HG03457 (cell line): ENCODE measurements around the gene OSTF1.

Experiments
- ATAC-seq: cut with Tn5 transposase; IDR thresholded peaks from one replicate; pipeline ENCODE4 v1.9.1; 2021; ENCODE audit warnings: moderate number of reproducible peaks; ENCODE audit not compliant: unreplicated experiment

The OSTF1 gene

DNA sequence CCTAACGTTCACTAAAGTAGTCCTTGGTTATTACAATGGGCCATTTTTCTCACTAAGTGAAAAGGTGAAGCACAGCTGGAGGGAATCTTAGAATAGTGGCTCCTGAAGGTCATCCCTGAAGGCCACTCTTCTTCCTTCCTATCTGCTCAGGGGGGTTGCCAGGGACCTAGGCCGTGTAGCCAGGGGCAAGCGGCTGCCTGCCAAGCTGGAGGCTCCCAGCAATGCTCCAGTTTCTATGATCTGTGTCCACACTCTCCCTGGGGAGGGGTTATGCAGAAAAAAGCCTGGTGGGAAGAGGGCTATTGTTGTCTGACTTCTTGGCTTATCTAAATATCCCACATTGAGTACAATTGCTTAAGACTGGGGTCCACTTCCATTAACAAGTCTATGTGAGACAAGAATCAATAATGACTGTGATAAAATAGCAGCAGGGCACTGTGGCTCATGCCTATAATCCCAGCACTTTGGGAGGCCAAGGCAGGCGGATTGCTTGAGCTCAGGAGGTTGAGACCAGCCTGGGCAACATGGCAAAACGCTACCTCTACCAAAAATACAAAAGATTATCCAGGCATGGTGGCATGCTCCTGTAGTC is 4.1 kb upstream of the OSTF1 start:
- ATAC-seq = no peak

DNA sequence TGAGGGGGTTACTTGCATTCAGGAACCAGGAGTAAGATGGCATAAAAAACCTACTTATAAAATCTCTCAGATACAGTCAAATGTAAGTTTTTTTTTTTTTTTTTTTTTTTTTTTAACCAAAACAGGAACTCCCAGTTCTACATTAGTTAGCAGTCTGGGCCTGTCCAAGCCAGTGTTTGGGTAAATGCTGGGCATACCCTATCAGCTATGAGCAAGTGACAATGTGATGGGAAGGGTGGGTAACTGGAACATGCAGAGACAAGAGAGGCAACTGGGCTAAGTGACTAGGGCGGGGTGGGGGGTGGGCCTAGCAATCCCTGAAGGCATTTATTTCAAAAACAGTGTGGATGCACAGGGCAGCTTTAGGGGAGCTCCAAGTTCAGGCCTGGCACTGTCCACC is 2.7 kb upstream of the OSTF1 start:
- no peak for ATAC-seq

DNA sequence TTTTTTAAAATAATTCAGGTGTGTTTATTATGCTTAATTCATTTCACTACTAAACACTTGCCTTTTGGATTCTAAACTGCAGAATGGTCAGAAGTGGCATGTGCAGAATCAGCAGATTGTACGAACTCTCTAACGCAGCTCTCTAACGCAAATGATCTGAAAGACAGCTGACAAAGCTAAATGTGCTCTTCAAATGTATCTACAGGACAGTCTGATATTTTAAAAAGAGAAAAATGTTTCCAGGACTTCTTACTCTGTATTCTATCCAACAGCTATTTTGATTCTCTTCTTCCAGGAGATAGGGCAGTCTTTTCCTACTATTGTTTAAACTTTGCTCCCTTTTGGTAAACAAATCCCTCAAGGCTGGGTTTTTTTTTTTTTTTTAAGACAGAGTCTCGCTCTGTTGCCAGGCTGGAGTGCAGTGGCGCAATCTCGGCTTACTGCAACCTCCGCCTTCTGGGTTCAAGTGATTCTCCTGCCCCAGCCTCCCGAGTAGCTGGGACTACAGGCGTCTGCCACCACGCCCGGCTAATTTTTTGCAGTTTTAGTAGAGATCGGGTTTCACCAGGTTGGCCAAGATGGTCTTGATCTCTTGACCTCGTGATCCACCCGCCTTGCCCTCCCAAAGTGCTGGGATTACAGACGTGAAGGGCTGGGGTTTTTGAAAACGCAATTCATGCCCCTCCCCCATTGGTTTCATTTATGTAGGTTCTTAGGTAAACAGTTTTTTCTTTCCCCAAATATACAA is 1.6 kb upstream of the OSTF1 start:
- ATAC-seq = no peak

DNA sequence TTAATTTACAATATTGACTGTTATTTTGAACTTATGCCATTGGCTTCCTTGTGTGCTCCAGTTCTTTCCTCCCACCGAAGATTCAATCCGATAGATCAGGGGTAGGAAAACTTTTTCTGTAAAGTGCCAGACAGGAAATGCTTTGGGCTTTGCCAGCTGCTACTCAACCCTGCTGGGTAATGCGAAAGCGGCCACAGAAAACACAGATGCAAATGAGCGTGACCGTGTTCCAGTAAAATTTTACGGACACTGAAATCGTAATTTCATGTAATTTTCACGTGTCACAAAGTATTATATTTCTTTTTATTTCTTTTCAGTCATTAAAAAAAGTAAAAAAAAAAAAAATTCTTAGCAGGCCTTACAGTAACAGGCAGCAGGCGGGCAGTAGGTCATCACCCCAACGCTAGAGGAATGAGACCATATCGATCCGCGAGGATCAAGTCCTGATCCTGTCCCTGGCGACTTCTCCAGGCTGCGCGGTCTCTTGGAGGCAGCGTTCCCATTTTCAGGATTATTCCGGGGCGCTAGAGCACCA is 958 bp upstream of the OSTF1 start:
- peak; percentile 24 for ATAC-seq

DNA sequence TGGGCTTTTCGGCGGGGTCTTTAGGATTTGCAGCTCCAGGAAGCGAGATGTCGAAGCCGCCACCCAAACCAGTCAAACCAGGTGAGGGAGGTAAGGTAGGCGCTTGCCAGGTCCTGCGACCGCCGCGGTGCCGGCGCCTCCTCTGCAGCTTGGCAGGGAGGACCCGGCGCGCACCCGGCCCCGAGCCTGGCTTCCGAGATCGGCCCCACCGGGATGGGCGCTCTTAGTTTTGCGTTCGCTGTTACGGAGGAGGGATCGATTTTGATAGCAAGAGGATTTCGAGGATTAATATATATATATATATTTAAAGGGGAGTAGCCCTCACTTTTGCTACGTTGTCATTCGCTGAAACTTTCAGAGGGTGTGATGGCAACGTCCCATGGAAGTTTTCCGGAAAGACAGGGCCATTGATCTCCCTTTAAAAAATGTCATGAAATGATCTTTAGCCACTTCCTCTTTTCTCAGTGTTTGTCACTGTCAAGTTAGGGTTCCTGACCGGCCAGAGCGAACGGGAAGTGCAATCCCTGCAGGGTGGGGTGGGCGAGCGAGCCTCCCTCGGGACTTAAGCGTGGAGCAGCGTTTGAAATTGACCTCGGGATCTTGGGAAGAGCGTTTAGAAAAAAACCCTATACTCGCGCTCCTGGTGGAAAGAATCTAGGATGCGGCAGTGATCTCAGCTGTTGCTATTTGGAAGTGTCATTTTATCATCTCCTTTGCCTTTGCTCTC is 495 bp downstream of the OSTF1 start:
- peak; percentile 29 for ATAC-seq

DNA sequence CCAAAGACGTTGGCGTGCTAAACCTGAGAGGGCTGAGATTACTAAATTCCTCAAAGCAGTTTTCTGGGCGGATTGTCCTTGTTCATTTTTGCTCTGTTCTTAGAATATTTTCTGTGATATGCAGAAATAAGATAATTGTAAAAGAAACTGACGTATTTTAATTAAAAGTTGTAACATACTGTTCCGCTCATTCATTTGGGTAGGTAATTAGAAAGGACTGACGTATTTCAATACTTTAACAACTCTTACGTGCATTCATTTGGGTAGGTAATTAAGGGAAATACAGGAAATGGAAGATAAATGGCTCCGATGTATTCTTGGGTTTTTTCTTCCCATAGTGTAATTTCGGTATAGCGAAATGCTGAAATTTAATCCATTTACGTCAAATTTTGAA is 1.1 kb downstream of the OSTF1 start:
- no peak for ATAC-seq

DNA sequence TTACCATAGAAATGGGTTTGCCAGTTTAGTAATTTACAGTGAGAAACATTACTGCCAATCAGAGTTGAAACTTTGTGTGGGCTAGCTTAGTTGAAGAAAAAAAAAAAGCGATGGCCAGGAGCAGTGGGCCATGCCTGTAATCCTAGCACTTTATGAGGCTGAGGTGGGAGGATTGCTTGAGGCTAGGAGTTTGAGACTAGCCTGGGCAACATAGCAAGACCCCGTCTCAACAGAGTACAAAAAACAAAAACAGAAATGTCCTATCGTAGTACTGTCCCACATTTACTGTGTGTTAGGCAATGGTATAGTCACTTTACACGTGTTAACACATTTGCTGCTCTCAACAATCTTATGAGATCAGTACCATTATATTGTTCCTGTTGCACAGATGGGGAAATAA is 2.3 kb downstream of the OSTF1 start:
- ATAC-seq = no peak

DNA sequence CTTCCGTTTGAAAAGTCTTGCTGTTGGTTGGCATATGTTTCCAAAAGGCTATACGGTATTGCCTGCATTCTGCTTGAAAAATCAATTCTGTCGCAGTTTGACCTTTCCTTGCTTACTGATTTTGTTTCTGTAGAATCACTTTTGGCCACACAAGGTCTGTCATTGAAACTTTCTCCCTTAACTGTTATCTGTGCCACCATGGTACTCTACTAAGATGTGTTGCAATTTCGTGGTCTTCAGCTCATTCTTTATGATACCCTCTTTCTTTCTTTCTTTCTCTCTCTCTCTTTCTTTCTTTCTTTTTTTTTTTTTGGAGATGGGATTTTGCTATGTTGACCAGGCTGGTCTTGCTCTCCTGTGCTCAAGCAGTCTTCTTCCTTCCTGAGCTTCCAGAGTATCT is 4.5 kb downstream of the OSTF1 start:
- no peak for ATAC-seq

DNA sequence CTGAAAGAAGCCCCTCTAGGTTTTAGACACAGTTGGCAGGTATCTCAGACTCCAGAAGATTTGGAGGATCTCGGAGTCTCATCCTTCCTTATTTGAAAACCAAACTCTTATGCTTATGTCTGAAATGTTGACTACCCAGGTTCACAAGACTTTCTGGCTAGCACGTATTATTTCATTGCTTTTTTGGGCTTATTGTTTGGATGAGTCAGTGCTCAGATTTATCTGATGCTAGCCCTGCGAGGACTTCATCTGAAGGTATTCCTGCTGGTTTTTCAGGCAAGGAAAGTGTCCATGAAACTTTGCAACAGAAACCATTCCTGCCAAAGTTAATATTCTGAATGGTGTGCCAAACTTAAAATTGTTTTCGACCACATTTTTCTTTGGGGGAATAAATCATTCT is 8.5 kb downstream of the OSTF1 start:
- ATAC-seq = no peak

DNA sequence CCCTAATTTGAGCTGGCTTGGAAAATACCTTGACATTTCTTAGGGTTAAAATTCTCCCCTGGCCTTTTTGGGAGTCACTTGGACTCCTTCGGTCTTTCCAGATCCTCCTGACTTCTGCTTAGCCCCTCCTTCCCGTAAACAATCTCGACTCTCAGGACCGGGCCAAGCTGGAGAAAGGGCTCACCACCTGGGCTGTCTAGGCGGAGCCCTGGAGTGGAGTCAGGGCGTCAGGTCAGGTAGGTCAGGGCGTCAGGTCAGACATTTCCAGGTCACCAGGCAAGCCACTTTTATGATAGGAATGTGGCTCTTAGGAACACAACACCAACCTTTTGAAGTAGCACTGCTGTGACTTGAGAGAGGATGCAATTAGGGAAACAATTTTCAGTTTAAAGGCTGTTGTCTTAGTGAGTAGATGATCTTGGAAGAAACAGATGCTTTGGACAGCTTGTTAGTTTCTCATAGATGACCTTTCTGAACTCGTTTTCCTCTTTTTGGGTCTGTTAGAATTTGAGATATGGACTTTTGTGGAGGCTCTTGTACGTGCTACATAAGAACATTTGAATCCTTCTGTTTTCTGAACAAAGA is 12.8 kb downstream of the OSTF1 start:
- no peak for ATAC-seq

DNA sequence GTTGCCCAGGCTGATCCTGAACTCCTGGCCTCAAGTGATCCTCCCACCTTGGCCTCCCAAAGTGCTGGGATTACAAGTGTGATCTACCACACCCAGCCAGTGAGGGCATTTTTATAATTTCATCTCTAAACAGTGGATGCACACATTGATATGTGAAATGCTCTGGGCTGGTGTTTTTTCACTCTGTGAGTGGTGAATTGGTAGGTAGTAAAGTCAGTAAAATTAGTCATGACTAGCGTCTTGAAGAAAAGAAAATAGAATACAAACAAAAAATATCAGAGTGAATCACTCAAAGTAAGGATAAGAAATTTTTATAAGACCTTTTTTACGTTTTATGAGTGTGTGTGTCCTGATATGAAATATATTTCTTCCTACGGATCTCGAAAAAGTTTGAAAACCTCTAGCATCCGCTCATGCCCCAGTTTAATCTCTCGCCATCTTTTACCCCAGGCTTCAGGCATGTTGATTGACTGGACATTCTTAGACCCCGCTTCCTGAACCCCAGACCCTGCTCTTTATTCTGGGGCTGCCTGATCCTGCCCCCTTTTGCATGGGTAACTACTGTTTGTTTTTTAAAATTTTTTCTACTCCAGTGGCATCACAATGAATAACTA is 14.0 kb downstream of the OSTF1 start:
- ATAC-seq = no peak

DNA sequence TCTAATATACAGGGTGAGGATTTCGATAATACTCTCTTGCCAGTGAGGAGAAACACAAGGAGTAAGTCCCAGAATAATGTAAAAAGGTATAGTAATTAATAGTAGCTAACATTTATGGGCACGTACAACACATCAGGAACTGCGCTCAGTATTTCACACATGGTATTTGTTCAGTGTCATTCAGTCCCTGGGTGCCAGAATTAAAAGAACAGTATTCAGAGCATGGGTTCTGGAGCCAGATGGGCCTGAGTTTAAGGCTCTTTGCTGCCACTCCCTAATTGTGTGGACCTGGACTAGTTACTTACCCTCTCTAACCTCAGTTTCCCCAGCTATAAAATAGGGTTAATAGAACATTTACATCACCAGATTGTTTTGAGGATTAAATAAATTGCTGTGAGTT is 16.3 kb downstream of the OSTF1 start:
- no peak for ATAC-seq

DNA sequence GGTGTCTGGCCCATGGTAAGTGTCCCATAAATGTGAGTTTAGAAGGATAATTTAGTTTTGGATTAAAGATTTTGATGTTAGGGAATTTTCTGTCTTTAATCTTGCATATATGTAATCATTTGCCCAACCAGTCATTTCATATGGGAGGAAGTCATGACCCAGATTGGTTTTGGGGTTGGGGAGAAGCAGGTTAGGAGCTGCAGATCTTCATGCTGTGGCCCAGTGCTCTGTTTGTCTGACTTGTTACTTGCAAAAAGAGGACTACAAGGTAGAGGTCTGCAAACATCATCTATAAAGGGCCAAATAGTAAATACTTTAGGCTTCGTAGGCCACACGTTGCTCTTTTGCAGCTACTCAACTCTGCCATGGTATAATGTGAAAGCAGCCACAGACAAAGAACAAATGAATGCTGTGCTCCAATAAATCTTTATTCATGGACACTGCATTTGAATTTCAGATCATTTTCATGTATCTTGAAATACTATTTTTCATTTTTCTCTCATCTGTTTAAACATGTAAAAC is 16.8 kb downstream of the OSTF1 start:
- no peak for ATAC-seq

DNA sequence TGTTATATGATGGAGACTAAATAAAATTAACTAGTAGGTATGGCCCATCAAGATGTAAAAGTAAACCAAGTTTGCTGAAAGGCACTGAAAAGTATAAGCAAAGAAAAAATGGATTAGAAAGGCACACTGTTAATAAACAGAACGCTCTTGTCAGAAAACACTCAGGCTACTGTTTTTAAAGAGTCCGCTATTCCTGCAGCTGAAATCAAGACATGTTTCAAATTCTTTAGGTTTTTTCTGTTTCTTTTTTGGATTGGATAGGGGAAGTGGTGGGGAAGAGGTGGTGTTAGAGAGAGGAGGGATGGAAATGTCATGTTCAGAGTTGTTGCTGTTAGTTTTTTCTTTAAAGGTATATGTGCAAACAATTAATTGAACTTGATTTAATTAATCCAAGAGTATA is 17.5 kb downstream of the OSTF1 start:
- ATAC-seq = no peak

DNA sequence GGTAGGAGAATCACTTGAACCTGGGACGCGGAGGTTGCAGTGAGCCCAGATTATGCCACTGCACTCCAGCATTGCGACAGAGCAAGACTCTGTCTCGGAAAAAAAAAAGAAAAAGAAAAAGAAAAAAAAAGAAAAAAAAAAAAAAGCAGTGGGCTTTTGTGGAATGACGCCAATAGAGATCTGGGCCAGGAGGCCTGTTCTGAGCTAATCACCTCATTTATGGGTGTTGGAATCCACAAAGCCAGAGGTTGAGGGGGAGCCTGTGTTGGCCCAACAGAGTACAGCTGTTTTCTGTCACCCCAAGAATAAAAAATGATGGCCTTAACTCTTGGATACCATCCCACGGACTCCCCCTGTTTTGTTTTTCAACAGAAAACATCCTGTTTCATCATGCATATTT is 18.5 kb downstream of the OSTF1 start:
- no peak for ATAC-seq

DNA sequence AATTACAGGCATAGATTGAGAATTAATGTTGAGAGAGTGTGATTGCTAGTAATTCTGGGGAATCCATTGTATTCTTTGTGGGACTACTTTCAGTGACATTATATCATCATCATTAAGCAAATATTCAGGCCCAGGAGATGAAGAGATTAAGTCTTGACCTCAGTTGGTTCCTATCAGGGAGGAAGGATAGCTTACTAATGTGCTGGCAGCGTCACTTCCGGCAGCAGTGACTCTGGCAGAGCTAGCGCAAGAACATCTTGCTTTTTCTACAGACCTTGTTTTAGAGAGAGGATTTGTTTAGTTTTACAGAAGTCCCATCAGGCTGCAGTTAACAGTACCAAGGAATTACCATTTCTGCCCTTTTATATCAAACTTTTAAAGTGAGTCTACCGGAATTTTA is 20.3 kb downstream of the OSTF1 start:
- ATAC-seq = no peak

DNA sequence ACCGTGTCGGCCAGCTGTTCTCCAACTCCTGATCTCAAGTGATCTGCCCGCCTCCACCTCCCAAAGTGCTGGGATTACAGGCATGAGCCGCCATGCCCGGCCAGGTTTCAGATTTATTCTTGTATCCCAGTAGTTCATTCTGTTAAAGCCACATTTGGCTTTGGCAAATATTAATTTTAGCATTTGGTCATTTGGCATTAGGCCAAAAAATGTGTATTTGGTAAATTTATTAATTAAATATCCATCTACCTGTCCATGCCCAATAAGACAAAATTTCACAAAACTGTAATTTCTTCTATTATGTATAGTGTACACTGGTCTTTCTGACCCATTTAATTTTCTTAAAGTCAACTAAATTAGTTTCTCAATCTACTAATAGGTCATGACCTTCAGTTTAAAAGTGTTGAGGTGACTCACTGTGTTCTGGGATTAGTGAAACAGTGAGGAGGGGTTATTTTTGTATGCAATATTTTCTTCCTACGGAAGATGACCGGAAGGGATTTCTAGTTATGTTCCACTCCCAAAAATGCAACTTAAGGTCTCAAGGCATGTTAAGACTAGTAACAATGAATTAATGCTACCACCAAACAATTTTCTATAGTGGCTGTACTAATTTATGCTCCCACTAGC is 21.0 kb downstream of the OSTF1 start:
- ATAC-seq = no peak

DNA sequence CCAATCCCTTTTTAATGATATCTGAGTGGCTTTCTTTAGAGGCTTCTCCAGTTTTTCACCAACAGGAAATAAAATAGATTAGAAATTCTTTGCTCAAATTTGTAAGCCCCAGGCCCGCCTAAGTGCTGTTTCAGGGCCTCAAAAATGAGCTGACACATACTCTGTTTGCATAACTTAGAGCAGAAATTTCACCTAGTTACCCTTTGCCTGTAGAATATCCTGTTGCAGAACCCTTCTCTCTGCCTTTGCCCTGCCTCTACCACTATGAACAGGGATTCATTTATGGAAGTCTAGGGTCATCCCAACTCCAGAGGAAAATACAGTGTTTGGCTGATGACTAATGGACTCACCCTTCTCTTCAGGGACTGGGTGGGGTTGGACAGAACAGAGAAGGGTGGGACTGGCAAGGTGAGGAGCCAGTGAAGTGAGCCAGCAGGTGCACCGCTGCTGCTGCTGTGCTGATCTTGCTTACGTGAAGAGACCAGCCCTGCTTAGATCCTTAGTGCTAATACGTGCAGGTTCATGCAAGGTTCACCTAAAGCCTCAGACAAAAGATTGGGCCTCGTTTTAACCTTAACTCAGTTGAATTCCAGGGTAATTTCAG is 22.8 kb downstream of the OSTF1 start:
- ATAC-seq = no peak

DNA sequence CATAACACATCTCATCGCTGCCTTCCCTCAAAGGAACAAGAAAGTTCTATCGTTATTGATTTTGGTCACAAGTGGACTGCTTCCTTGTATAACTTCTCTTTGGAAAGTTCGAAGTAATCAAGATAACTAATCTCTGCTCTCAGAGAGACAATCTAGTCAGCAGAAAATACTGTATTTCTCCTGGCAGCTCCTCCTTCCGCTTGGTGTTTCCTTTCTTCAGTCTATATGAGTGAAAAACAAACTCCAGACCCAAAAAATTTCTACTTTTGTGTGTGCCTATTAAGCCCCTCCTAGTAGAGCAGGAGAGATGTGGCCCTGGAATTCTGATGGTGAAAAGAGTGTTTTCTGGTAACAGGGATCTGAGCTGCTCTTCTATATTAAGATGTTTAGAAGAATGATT is 24.5 kb downstream of the OSTF1 start:
- no peak for ATAC-seq

DNA sequence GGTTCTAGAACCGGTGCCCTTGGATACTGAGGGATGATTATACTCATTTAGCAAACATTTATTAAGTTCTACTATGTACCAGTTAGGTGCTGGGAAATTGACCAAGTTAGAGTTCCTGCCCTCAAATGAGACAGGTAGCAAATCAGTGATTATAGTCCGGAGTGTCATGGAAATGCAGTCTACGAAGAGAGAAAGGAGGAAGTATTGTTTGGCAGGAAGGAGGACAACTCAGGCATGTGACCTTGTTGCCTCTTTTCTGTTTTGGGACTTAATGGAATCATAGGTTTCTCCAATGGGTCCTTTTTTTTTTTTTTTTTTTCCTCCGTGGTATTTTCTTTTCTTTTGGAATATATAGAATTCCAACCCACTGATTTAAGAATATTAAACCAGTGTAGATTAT is 28.0 kb downstream of the OSTF1 start:
- no peak for ATAC-seq
